ENCODE data around the gene GRID1.

GRID1 gene

DNA sequence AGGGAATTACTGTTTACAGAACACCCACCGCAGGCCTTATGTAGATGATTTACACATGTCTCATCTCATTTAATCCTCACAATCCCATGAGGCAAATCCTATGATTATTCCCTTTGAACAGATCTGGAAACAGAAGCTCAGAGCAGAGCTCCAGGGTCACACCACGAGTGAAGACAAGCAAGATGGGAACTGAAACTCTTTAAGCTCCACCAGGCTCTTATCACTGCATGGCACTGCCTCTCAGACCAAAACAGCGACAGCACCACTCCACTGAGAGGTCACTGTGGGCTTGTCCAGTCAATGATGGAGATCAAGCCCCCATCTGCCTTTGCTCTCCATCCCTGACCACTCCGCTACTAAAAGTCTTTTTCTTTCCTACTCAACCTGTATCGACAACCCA is 5.9 kb downstream of the GRID1 start:
- H3K4me3 ChIP-seq (ENCODE audit: low read length), result no peak overlapping the region
- DNase-seq (ENCODE audit: low read depth), result no peak
- TF ChIP-seq, protein P1, sequence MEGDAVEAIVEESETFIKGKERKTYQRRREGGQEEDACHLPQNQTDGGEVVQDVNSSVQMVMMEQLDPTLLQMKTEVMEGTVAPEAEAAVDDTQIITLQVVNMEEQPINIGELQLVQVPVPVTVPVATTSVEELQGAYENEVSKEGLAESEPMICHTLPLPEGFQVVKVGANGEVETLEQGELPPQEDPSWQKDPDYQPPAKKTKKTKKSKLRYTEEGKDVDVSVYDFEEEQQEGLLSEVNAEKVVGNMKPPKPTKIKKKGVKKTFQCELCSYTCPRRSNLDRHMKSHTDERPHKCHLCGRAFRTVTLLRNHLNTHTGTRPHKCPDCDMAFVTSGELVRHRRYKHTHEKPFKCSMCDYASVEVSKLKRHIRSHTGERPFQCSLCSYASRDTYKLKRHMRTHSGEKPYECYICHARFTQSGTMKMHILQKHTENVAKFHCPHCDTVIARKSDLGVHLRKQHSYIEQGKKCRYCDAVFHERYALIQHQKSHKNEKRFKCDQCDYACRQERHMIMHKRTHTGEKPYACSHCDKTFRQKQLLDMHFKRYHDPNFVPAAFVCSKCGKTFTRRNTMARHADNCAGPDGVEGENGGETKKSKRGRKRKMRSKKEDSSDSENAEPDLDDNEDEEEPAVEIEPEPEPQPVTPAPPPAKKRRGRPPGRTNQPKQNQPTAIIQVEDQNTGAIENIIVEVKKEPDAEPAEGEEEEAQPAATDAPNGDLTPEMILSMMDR (IDR thresholded peaks at IDR 0.05; ENCODE audit: insufficient read depth, low read depth, low read length, missing control alignments), result no peak

DNA sequence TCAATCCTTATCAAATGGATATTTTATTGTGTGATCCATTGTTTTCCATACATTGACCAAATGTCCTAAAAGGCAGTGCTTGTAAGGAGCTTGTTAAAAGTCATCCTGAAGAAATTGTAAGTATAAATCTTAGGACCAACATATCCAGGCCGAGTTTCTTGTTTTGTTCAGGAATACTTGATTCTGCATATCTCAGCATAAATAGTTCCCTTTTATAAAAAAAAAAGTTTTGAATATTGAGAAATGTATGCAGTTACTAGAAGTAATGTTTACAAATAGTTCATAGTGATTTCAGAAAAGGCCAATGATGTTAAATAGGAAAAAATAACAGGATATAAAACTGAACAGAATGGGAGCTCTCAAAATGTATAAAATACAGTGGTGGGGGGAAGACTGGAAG is 6.6 kb downstream of the GRID1 start:
- no peak for DNase-seq (ENCODE audit: low read depth)
- H3K4me3 ChIP-seq (ENCODE audit: low read length), result no peak overlapping the region
- TF ChIP-seq, protein P1 (IDR thresholded peaks at IDR 0.05; ENCODE audit: insufficient read depth, low read depth, low read length, missing control alignments), result no peak

DNA sequence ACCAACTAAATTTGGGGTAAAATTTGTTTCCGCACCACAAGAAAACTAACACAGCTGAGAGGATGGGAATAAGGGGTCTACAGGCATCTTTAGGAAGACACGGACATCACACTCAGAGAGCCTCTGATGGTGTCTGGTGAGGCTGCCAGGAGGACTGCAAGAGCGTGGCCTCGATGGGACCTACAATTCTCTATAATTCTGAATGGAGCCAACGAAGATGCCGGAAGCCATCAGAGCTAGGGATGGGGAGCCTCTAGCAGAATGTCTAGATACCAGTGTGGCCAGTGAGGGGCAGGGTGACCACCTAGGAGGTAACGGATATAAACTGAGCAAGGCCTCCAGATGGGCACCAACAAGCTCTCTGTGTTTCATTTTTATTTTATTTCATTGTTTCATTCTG is 7.5 kb downstream of the GRID1 start:
- no peak for DNase-seq (ENCODE audit: low read depth)
- TF ChIP-seq, protein P1 (IDR thresholded peaks at IDR 0.05; ENCODE audit: insufficient read depth, low read depth, low read length, missing control alignments), result no peak
- no peak overlapping the region for H3K4me3 ChIP-seq (ENCODE audit: low read length)

DNA sequence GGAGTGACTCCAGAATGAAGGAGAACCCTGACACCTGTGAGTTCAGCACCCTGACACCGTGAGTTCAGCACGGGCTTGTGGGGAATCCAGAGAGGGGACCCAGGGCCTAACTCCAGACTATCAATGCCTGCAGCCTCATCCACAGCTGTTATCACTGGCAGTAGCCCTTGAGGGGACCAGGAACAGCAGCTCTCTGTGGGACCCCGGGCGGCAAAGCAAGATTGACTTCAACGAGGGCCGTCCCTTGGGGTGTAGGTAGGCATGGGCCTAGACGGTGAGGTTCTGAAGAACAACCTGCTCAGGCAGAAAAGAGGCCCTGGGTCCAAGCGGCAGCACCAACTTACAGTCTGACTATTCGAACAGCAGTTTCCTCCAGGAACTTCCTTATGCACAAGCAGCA is 8.9 kb downstream of the GRID1 start:
- DNase-seq (ENCODE audit: low read depth), result no peak
- no peak overlapping the region for H3K4me3 ChIP-seq (ENCODE audit: low read length)
- TF ChIP-seq, protein P1 (IDR thresholded peaks at IDR 0.05; ENCODE audit: insufficient read depth, low read depth, low read length, missing control alignments), result no peak

DNA sequence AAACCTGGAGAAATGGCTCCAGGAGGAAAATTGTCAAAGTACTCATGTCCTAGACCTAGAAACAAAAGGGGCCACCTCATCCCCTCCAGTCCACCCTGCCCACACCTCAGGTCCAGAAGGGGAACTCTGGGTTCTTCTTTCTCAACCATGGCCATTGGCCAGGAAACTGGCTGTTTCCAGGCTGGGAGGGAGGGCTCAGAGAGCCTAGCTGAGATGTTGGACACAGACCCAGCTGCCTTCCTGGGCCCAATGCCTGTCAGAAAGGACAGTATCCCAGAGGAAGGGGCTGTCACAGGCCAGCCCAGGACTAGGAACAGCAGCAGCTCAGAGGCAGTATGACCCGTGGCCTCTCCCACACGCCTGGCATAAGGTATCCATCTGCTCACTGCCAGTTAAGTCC is 9.6 kb downstream of the GRID1 start:
- H3K4me3 ChIP-seq (ENCODE audit: low read length), result no peak overlapping the region
- TF ChIP-seq, protein P1 (IDR thresholded peaks at IDR 0.05; ENCODE audit: insufficient read depth, low read depth, low read length, missing control alignments), result no peak
- no peak for DNase-seq (ENCODE audit: low read depth)

DNA sequence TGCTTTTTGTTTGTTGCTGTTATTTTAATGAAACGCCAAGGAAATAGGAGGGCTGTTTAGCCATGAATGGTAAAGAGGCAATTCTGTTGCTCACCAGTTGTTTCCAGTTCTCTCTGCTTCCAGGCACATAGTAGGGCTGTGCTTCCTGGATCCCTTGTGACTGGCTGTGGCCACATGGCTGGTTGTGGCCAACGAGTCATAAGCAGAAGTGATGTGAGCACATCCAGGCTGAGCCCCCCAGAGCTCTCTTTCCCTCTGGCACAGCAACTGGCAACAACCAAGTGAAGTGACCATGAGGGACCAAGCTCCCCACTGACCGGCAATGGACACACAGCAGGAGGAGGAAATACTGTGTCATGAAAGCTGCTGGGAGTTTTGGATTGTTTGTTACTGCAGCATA is 10.3 kb downstream of the GRID1 start:
- DNase-seq (ENCODE audit: low read depth), result no peak
- H3K4me3 ChIP-seq (ENCODE audit: low read length), result no peak overlapping the region
- TF ChIP-seq, protein P1 (IDR thresholded peaks at IDR 0.05; ENCODE audit: insufficient read depth, low read depth, low read length, missing control alignments), result no peak

DNA sequence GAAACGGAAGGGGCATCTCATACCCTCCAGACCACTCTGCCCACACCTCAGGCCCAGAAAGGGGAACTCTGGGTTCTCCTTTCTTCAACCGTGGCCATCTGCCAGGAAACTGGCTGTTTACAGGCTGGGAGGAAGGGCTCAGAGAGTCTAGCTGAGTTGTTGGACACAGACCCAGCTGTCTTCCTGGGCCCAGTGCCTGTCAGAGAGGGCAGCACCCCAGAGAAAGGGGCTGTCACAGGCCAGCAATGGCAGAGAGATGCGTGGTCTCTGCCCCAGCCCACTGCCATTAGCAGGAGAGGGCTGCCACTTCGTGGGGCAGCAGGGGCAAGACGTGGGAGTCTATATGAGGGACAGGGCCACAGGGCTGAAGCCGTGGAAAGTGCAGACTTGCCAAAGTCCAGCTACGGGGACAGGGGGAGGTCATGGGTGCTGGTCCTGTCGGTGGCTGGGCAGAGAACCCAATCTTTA is 11.0 kb downstream of the GRID1 start:
- TF ChIP-seq, protein P1 (IDR thresholded peaks at IDR 0.05; ENCODE audit: insufficient read depth, low read depth, low read length, missing control alignments), result no peak
- no peak for DNase-seq (ENCODE audit: low read depth)
- H3K4me3 ChIP-seq (ENCODE audit: low read length), result no peak overlapping the region
